Activated CD4-positive, CD25-positive, alpha-beta regulatory T cell treated with anti-CD3 and anti-CD28 coated beads, Interleukin-2, amount 50 U/mL, for 72 hours (primary cell): ENCODE measurements around the gene NAT14.
"Not testable (repeated sequence)": the region's sequence is repeated elsewhere in the genome, so short reads cannot be mapped to it uniquely, and the experiment has no call there.

Experiments
- DNase-seq: peaks from one replicate; pipeline ENCODE4 v3.0.0; 2021

NAT14 gene

DNA sequence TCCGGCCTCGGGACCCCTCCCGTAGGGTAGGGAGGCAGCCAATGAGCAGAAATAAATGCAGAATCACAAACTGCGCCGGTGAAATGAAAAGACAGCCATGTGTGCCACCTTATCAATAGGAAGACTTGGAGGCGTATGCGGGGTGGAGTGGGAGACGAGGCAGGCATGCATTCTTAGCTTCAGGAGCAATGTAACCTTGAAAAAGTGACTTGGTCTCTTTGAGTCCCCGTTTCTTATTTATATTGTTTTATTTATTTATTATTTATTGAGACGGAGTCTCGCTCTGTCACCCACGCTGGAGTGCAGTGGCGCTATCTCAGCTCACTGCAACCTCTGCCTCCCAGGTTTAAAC is 19.2 kb downstream of the NAT14 start:
- DNase-seq: no peak

DNA sequence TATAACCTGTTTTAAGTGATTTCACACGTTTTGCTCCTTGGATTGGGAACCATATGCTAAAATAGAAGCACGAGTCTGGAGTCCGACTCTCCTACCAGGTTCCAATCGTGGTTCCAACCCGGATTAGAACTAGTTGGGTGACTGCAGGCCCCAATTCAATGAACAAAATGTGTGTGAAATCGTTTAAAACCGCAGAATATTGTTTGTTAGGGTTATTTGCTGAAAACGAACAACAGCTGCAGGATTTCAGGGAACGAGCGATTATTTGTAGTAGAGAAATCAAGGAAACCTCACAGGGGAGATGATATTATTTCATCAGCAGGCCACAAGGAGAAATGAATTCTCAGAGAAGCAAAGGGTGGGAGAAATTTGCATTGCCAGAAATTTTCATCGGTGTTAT is 20.0 kb downstream of the NAT14 start:
- DNase-seq: no peak

DNA sequence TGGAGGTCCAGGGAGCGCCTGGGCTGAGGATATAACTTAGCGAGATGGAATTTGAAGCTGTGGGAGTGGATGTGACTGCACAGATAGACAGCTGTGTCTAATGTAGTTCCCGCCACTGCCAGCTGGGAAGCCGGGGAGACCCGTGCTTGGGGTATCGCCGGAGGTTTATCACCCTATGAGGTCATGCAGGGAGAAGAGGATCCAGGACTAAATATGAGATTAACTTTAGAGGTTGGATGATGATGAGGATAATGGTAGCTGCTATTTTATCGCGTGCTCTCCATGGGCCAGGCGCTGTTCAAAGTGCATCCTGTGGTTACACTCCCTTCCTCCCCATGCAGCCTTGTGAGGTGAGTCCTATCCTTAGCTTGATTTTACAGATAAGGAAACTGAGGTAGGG is 23.1 kb downstream of the NAT14 start:
- no peak for DNase-seq

DNA sequence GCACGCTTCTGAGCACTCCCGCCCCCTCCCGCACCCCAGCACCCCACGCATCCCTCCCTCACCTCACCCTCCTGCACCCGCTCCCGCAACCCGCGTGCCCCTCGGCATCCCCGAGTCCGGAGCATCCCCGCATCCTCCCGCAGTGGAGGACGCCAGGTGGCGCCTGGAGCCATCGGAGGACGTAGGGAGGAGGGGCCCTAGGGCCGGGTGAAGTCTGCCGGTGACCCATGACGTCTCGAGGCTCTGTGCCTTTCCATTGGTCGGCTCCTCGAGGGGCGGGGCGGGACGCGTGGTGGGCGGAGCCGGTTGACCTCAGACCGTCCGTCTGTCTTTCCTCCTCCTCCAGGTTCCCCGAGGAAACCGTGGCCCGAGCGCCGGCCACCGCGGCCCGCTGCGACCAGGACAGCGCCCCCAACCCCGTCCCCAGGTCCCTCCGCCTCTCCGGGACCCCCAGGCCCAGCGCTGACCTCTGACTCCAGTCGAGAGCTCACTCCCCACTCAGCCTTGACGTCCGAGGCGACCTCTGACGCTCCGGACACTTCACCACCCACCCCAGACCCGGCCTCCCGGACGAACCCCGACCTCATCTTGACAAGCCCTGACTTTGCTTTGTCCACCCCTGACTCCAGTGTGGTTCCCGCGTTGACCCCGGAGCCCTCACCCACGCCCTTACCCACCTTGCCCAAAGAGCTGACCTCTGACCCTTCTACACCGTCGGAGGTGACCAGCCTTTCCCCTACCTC is 32.1 kb downstream of the NAT14 start:
- peak; percentile 96 for DNase-seq

DNA sequence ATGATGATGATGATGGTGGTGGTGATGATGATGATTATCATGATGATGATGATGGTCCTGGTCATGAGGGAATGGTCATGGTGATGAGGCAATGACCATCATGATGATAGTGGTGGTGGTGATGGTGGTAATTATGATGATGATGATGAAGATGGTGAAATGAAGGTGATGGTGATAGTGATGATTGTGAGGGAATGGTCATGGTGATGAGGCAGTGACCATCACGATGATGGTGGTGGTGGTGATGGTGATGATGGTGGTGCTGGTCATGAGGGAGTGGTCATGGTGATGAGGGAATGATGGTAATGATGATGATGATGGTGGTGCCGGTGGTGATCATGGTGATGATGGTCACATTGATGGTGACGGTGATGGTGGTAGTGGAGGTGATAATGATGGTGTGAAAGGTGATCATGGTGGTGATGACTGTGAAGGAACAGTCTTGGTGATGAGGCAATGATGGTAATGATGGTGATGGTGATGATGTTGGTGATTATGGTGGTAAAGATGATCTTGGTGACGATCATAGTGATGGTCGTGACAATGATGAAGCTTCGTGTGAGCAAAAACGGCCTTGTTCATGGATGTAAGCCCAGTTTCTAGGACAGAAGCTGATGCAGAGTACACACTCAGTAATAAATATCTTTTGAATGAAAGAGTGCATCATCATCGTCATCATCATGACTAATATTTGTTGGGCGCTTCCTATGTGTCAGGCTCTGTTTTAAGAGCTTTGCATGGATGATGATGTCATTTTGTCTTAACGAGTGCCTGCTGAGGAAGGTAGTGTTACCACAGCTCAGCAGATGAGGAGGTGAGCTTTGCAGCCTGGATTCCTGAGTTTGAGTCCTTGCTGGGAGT is 34.7 kb downstream of the NAT14 start:
- no peak for DNase-seq

DNA sequence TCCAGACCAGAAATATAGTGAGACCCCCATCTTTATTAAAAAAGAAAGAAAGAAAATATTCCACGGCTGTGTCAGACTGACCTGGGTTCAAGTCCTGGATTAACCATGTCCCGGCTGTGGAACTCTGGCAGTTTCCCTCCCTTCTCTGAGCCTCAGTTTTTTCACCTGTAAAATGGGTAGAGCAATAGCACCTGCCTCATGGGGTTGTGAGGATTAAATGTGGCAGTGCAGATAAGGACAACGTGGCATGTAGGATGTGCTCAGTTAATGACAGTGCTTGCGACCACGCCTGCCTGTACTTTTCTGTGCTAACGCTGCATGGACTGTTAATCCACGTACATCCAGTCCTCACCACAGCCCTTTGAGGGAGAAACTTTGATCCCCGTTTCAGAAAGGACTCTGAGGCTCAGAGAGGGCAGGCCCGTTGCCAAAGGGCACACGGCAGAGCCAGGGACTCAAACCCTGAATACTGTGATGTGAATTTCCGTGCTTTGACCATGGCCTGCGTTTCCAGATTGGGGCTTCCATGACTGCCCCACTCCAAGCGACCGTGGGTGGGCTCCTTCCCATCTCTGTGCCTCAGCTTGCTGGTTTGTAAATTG is 35.8 kb downstream of the NAT14 start:
- no peak for DNase-seq

DNA sequence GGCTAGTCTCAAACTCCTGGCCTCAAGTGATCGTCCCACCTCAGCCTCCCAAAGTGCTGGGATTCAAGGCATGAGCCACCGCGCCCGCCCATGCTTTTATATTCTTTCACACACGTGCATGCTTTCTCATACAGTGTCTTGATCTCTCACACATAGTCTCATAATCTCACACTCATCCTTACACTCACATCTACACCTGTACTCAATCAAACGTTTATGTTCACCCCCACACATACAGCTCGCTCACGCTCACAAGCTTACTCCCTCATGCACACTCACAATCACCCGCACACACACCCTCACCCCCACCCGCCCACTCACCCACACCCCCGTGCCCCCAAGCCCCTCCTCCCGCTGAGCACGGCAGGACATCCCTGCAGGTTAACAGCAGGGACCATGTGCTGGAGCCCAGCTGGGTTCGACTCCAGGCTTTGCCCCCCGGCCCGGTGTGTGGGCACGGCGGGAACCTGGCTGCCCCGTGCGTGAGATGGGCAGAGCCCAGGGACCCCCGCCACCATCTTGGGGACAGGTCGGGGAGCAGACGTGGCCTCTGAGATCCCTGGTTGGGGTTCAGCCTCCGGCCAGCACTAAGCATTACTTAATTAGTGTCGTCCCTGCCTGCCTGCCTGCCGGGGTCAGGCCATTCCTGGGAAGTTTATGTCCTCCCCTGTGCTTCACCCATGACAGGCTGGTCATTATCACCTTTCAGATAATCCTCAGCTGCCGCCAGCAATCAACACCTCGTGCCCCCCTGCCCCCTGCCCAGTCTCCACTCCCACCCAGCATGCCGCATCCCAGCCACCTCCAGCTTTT is 40.5 kb downstream of the NAT14 start:
- no peak for DNase-seq

DNA sequence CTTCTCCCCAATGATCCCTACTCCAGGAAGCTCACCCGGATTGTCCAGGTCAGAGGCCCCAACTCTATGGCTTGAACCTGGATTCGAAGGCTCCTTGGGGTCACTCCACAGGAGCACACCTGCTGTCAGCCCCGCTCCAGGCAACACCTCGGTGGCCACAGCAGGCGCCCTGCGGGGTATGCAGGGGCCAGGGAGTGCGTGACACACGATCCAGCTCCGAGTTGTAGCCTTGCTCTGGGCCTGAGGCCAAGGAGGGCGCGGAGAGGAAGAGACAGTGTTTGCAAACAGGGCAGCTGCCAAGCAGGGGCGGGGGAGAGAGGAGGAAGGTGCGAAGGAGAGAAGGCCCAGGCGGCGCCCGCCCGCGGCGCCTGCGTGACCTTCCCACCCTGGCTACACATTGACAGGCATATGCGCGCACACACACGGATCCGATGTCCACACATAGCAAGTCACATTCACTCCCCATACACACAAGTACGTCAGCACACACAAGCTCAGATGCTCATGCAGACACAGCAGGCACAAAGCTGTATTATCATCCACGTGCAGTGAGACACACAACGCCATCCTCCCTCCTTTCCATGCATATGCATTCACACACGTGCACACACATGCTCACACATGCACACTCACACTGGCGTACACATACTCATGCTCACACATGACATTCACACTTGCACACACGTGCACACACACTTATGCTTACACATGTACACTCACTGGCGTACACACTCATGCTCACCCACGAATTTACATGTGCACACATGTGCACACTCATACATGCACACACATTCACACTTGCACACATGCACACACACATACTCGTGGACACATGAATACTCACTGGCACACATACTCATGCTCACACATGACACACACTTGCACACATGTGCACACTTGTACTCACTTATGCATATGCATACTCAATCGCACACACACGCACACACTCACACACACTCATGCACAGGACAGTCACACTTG is 41.5 kb downstream of the NAT14 start:
- DNase-seq: no peak

DNA sequence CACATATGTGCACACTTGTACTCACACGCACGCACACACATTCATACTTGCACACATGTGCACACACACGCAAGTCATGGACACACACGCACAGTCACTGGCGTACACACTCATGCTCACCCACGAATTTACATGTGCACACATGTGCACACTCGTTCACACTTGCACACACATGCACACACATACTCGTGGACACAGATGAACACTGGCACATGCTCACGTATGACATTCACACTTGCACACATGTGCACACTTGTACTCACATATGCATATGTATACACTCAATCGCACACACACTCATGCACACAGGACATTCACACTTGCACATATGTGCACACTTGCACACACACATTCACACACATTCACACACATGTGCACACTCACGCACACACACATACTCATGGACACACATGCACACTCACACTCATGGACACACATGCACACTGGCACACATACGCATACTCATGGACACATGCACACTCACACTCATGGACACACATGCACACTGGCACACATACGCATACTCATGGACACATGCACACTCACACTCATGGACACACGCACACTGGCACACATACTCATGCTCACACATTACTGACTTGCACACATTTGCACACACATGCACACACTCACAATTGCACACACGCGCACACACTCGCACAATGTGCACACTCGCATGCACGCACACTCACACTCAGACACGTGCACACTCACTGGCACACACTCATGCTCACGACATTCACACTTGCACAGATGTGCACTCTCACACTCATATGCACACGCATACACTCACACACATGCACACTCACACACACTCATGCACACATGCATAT is 42.4 kb downstream of the NAT14 start:
- no peak for DNase-seq

DNA sequence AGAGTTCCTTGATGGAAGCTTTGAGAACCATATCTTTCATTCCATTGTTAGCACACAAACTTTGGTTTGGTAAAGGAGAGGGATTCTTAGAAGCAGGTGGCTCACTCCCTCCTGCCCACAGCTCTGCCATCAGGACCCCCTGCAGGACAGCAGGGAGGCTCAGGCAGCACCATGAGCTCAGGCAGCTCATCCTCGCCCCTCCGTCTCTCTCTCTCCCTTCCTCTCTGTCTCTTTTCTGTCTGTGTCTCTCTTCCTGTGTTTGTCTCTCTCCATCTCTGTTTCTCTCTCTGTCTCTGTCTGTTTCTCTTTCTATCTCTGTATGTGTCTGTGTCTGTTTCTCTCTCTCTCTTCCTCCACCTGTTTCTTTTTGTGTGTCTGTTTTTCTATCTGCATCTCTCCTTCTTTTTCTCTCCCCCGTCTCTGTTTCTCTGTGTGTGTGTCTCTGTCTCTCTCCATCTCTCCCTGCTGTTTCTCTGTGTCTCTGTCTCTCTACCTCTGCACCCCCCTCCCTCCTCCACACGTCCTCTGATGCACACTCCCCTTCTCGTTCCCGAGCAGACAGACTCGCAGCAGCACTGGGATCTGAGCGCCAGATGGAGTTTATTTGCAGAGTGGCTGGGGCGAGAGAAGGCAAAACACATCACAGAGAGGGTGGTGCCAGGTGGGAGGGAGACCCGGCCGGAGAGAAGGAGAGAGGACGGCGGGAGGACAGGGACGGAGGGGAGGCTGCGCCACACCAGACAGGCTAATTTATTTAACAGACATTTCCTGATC is 43.2 kb downstream of the NAT14 start:
- DNase-seq: no peak

DNA sequence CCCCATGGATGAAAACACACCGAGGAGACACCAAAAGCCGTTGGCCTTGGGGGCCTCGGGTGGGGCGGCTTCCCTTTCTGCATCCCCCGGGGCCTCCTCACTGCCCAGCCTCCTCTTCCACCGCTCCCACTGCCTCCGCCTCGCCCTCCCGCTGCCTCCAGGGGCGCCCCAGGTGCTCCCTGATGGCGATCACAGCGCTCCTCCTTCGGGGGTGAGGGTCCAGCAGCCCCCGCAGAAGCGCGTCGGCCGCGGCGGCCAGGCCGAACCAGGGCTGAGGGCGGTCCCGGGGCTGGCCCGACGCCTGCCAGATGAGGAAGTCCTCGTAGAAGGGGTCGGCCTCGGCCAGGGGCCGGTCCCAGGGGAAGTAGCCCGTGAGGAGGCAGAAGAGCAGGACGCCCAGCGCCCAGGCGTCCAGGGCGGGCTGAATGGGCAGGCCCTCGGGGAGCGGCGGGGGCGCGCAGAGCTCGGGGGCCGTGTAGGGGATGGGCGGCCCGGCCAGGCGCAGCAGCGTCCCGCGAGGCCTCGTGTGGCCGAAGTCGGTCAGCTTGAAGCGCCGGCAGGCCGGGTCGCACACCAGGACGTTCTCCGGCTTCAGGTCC is 44.7 kb downstream of the NAT14 start:
- DNase-seq: no peak

DNA sequence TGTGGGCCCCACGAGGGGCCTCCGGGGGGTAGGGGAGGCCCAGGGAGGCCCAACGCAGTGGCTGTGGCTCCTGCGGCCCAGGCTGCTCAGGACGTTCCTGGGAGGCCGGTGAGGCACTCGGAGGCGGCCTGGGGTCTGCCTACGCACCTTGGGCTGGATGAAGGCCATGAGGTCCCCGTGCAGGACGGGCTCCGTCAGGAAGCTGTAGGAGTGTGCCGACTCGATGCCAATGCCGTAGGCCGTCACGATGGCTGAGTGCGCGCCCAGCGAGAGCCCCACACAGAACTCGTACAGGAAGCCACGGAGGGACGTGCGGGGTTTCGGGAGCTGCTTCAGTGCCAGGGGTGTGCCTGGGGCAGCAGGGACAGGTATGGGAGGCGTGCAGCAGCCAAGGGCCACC is 46.0 kb downstream of the NAT14 start:
- no peak for DNase-seq

DNA sequence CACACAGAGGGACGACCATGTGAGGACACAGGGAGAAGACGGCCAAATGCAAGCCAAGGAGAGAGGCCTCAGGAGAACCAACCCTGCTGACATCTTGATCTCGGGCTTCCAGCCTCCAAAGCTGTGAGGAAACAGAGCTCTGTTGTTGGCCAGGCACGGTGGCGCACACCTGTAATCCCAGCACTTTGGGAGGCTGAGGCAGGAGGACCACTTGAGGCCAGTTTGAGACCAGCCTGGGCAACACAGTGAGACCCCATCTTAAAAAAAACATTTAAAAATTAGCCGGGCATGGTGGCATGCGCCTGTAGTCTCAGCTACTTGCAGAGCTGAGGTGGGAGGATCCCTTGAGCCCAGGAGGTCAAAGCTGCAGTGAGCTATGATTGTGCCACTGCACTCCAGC is 49.3 kb downstream of the NAT14 start:
- DNase-seq: not testable (repeated sequence)

DNA sequence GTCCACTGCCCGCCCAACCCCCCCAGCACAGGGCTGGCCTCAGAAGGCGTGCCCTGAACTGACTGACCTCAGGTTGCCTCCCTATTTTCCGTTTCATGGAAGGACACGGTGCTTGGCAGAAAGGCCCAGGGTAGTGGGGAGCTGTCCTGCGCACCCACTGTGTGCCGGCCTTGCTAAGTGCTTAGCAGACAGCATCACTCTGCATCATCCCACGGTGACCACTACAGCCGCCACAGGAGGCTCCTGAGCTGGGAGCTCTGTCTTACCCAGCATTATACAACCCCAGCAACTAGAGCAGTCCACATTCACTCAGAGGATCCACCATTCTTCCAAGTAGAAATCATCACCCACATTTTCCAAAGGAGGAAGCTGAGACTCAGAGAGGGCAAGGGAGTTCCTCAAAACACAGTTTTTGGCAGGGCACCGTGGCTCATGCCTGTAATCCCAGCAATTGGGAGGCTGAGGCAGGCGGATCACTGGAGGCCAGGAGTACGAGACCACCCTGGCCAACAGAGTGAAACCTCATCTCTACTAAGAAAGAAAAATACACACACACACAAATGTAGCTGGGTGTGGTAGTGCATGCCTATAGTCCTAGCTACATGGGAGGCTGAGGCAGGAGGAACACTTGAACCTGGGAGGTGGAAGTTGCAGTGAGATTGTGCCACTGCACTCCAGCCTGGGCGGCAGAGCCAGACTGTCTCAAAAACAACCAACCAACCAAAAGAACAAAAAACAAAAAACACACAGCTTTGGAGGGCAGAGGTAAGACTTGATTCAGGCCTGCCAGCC is 50.4 kb downstream of the NAT14 start:
- no peak for DNase-seq

DNA sequence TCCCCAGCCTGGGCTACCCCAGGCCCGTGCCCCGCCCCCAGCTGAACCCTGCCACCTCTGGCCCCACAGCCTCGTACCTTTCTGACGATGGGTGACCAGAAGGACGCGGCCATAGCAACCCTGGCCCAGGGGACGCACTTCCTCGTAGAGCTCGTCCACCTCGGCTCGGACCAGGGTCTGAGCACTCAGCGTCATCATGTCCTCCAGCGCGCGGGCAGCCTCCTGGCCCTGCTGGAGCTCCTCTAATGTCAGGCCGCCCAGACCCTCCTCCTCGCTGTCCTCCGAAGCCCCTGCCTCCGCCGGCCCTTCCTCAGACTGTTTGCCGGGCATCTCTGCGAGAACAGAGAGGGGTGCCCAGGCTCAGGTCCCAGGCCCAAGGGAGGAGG is 51.0 kb downstream of the NAT14 start:
- no peak for DNase-seq

DNA sequence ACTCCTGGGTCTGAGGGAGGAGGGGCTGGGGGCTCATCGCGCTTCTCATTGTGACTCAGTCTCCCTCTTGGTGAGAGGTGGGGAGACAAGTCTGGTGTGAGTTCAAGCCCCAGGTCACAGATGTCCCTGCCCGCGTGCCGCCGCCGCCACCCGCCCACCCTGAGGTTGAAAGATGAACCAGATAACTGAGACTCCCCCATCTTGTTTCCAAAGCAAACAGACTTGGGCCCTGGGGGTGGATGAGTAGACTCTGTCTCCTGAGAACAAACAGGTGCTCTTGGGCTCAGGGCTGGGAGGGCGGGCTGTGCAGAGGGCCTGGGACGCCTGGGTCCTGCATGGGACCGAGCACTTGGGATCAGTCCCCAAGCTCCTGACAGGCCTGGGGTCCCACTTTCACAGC is 51.4 kb downstream of the NAT14 start:
- DNase-seq: no peak
